Measurements from ENCODE around the gene CEP120.

The CEP120 gene

GRCh38 chr5:123382252-123382651, 41.0 kb downstream of the CEP120 start:
- H3K4me3 ChIP-seq (ENCODE audit: insufficient read depth in 1 of 2, low read depth in 1 of 2, low read length in 2 of 2) = no peak overlapping the region
- H2AK5ac ChIP-seq (ENCODE audit: low read length, severe bottlenecking) = no peak overlapping the region
- no peak overlapping the region for H2BK12ac ChIP-seq (ENCODE audit: low read length in 2 of 2)
- H3K27ac ChIP-seq (ENCODE audit: low read length, poor library complexity, severe bottlenecking) = no peak overlapping the region
- no peaks in the 10 kb centered on the region for H3K27me3 ChIP-seq (ENCODE audit: control insufficient read depth in 1 of 2, insufficient read depth in 1 of 2, low read length in 2 of 2)
- H3K4ac ChIP-seq (ENCODE audit: low read depth in 1 of 2, low read length in 2 of 2) = no peak overlapping the region
- no peak overlapping the region for H2BK120ac ChIP-seq (ENCODE audit: low read depth, low read length)
- no peak overlapping the region for H4K8ac ChIP-seq (ENCODE audit: low read length)
- H3K36me3 ChIP-seq (ENCODE audit: control insufficient read depth in 1 of 2, insufficient read depth in 2 of 2, low read depth in 1 of 2, low read length in 2 of 2) = peaks cover 2 to 79% of the 10 kb centered on the region in 2 experiments
- DNase-seq = no peak
- no peak overlapping the region for H2AFZ ChIP-seq (ENCODE audit: low read depth, low read length)
- no peak overlapping the region for H3K23ac ChIP-seq (ENCODE audit: low read length in 2 of 2)
- H3K4me2 ChIP-seq (ENCODE audit: low read length, poor library complexity, severe bottlenecking) = no peak overlapping the region
- no peak overlapping the region for H2BK5ac ChIP-seq (ENCODE audit: low read depth, low read length, poor library complexity, severe bottlenecking)
- no peaks in the 10 kb centered on the region for H3K4me1 ChIP-seq (ENCODE audit: control insufficient read depth, insufficient read depth, low read depth, low read length)
- no peak overlapping the region for H4K91ac ChIP-seq (ENCODE audit: low read length)
- no peak overlapping the region for H3K14ac ChIP-seq (ENCODE audit: low read length in 2 of 2)
- no peak overlapping the region for H3K9ac ChIP-seq (ENCODE audit: low read length)
- H3K79me1 ChIP-seq (replicated peaks; ENCODE audit: low read length, poor library complexity, severe bottlenecking) = no peaks in the 10 kb centered on the region
- H2BK15ac ChIP-seq (ENCODE audit: low read depth, poor library complexity, severe bottlenecking) = no peak overlapping the region
- no peaks in the 10 kb centered on the region for H3K9me3 ChIP-seq (ENCODE audit: control insufficient read depth, low read length)
- WGBS = no CpG with 5 or more reads among the region's 1 CpG
- H3K18ac ChIP-seq (ENCODE audit: low read depth in 1 of 2, low read length in 2 of 2) = no peak overlapping the region

- Histone ChIP-seq H2BK15ac (ENCODE audit: low read depth, poor library complexity, severe bottlenecking) (no peak overlapping the region), H2BK12ac (ENCODE audit: low read length in 2 of 2) (no peak overlapping the region), H3K27ac (ENCODE audit: low read length, poor library complexity, severe bottlenecking) (no peak overlapping the region), H2AK5ac (ENCODE audit: low read length, severe bottlenecking) (no peak overlapping the region), H2BK120ac (ENCODE audit: low read depth, low read length) (no peak overlapping the region), H3K23ac (ENCODE audit: low read length in 2 of 2) (no peak overlapping the region), H3K4me3 (ENCODE audit: insufficient read depth in 1 of 2, low read depth in 1 of 2, low read length in 2 of 2) (no peak overlapping the region), H4K91ac (ENCODE audit: low read length) (no peak overlapping the region), H3K14ac (ENCODE audit: low read length in 2 of 2) (no peak overlapping the region), H3K9ac (ENCODE audit: low read length) (no peak overlapping the region), H3K36me3 (ENCODE audit: control insufficient read depth in 1 of 2, insufficient read depth in 2 of 2, low read depth in 1 of 2, low read length in 2 of 2) (peaks cover 3 to 55% of the 10 kb centered on the region in 2 experiments), H3K9me3 (ENCODE audit: control insufficient read depth, low read length) (no peaks in the 10 kb centered on the region), H2AFZ (ENCODE audit: low read depth, low read length) (no peak overlapping the region), H4K8ac (ENCODE audit: low read length) (no peak overlapping the region), H3K4me1 (ENCODE audit: control insufficient read depth, insufficient read depth, low read depth, low read length) (no peaks in the 10 kb centered on the region), H3K18ac (ENCODE audit: low read depth in 1 of 2, low read length in 2 of 2) (no peak overlapping the region), H3K4ac (ENCODE audit: low read depth in 1 of 2, low read length in 2 of 2) (no peak overlapping the region), H3K79me1 (replicated peaks; ENCODE audit: low read length, poor library complexity, severe bottlenecking) (peaks cover 2% of the 10 kb centered on the region), H3K4me2 (ENCODE audit: low read length, poor library complexity, severe bottlenecking) (no peak overlapping the region), H2BK5ac (ENCODE audit: low read depth, low read length, poor library complexity, severe bottlenecking) (no peak overlapping the region), H3K27me3 (ENCODE audit: control insufficient read depth in 1 of 2, insufficient read depth in 1 of 2, low read length in 2 of 2) (no peaks in the 10 kb centered on the region)
- 100% methylated on average over 1 of the region's 4 CpGs for WGBS
- peak; percentile 42 for DNase-seq
Observed at GRCh38 chr5:123371575-123372179, 51.5 kb downstream of the CEP120 start.

- no peaks in the 10 kb centered on the region for H3K4me1 ChIP-seq (ENCODE audit: control insufficient read depth, insufficient read depth, low read depth, low read length)
- H3K27me3 ChIP-seq (ENCODE audit: control insufficient read depth in 1 of 2, insufficient read depth in 1 of 2, low read length in 2 of 2) = no peaks in the 10 kb centered on the region
- H3K9ac ChIP-seq (ENCODE audit: low read length) = no peak overlapping the region
- no peak overlapping the region for H2AK5ac ChIP-seq (ENCODE audit: low read length, severe bottlenecking)
- no peak for DNase-seq
- no peak overlapping the region for H3K4me2 ChIP-seq (ENCODE audit: low read length, poor library complexity, severe bottlenecking)
- 81% methylated on average over 1 of the region's 1 CpG for WGBS
- no peak overlapping the region for H3K14ac ChIP-seq (ENCODE audit: low read length in 2 of 2)
- no peaks in the 10 kb centered on the region for H3K9me3 ChIP-seq (ENCODE audit: control insufficient read depth, low read length)
- peaks cover 2% of the 10 kb centered on the region for H3K79me1 ChIP-seq (replicated peaks; ENCODE audit: low read length, poor library complexity, severe bottlenecking)
- H2BK5ac ChIP-seq (ENCODE audit: low read depth, low read length, poor library complexity, severe bottlenecking) = no peak overlapping the region
- H4K91ac ChIP-seq (ENCODE audit: low read length) = no peak overlapping the region
- H4K8ac ChIP-seq (ENCODE audit: low read length) = no peak overlapping the region
- H3K4me3 ChIP-seq (ENCODE audit: insufficient read depth in 1 of 2, low read depth in 1 of 2, low read length in 2 of 2) = no peak overlapping the region
- no peak overlapping the region for H3K18ac ChIP-seq (ENCODE audit: low read depth in 1 of 2, low read length in 2 of 2)
- H3K36me3 ChIP-seq (ENCODE audit: control insufficient read depth in 1 of 2, insufficient read depth in 2 of 2, low read depth in 1 of 2, low read length in 2 of 2) = peaks cover 0 to 34% of the 10 kb centered on the region in 2 experiments
- H2BK15ac ChIP-seq (ENCODE audit: low read depth, poor library complexity, severe bottlenecking) = no peak overlapping the region
- no peak overlapping the region for H2AFZ ChIP-seq (ENCODE audit: low read depth, low read length)
- H3K4ac ChIP-seq (ENCODE audit: low read depth in 1 of 2, low read length in 2 of 2) = no peak overlapping the region
- no peak overlapping the region for H2BK120ac ChIP-seq (ENCODE audit: low read depth, low read length)
- H2BK12ac ChIP-seq (ENCODE audit: low read length in 2 of 2) = no peak overlapping the region
- no peak overlapping the region for H3K27ac ChIP-seq (ENCODE audit: low read length, poor library complexity, severe bottlenecking)
- H3K23ac ChIP-seq (ENCODE audit: low read length in 2 of 2) = no peak overlapping the region
Observed at GRCh38 chr5:123369371-123369968, 53.7 kb downstream of the CEP120 start.

GRCh38 chr5:123367739-123368138, 55.5 kb downstream of the CEP120 start:
- no peak overlapping the region for H3K4me3 ChIP-seq (ENCODE audit: insufficient read depth in 1 of 2, low read depth in 1 of 2, low read length in 2 of 2)
- no peaks in the 10 kb centered on the region for H3K27me3 ChIP-seq (ENCODE audit: control insufficient read depth in 1 of 2, insufficient read depth in 1 of 2, low read length in 2 of 2)
- H3K14ac ChIP-seq (ENCODE audit: low read length in 2 of 2) = no peak overlapping the region
- no peak overlapping the region for H3K23ac ChIP-seq (ENCODE audit: low read length in 2 of 2)
- H2AK5ac ChIP-seq (ENCODE audit: low read length, severe bottlenecking) = no peak overlapping the region
- no peak overlapping the region for H2BK120ac ChIP-seq (ENCODE audit: low read depth, low read length)
- no peak overlapping the region for H3K27ac ChIP-seq (ENCODE audit: low read length, poor library complexity, severe bottlenecking)
- WGBS = no CpG with 5 or more reads among the region's 1 CpG
- H3K4me1 ChIP-seq (ENCODE audit: control insufficient read depth, insufficient read depth, low read depth, low read length) = no peaks in the 10 kb centered on the region
- no peak overlapping the region for H4K91ac ChIP-seq (ENCODE audit: low read length)
- no peak overlapping the region for H3K4ac ChIP-seq (ENCODE audit: low read depth in 1 of 2, low read length in 2 of 2)
- no peak overlapping the region for H3K18ac ChIP-seq (ENCODE audit: low read depth in 1 of 2, low read length in 2 of 2)
- H4K8ac ChIP-seq (ENCODE audit: low read length) = no peak overlapping the region
- DNase-seq = peak; percentile 29
- H3K4me2 ChIP-seq (ENCODE audit: low read length, poor library complexity, severe bottlenecking) = no peak overlapping the region
- H3K9me3 ChIP-seq (ENCODE audit: control insufficient read depth, low read length) = no peaks in the 10 kb centered on the region
- no peak overlapping the region for H3K9ac ChIP-seq (ENCODE audit: low read length)
- no peak overlapping the region for H2BK5ac ChIP-seq (ENCODE audit: low read depth, low read length, poor library complexity, severe bottlenecking)
- no peak overlapping the region for H2BK12ac ChIP-seq (ENCODE audit: low read length in 2 of 2)
- H2BK15ac ChIP-seq (ENCODE audit: low read depth, poor library complexity, severe bottlenecking) = no peak overlapping the region
- peaks cover 2% of the 10 kb centered on the region for H3K79me1 ChIP-seq (replicated peaks; ENCODE audit: low read length, poor library complexity, severe bottlenecking)
- peaks cover 0 to 31% of the 10 kb centered on the region in 2 experiments for H3K36me3 ChIP-seq (ENCODE audit: control insufficient read depth in 1 of 2, insufficient read depth in 2 of 2, low read depth in 1 of 2, low read length in 2 of 2)
- no peak overlapping the region for H2AFZ ChIP-seq (ENCODE audit: low read depth, low read length)

All from mesenchymal stem cell (in vitro differentiated cells and primary cell).